ENCODE measurements around the gene WBP2NL.

DNA sequence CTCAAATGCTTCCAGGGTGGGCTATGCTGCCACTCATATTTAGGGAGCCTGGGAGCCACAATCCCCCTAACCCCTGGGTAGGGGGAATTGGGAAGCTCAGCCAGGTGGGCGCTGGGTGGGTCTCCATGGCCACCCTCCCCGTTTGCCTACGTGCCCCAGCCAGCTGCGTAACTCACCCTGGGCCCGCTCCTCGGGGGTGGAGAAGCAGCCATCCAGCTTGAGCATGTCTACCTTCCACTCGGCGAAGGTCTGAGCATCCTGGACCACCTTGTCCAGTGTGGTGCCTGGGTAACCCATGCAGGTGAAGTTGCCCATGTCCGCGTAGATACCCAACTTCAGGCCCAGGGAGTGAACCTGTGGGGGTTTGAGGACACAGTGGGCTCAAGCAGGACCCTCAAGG lies 68.3 kb downstream of the WBP2NL start:
- no peak for TF ChIP-seq POLR2A (IDR thresholded peaks at IDR 0.05; ENCODE audit: low read depth)
- TF ChIP-seq, protein P1, sequence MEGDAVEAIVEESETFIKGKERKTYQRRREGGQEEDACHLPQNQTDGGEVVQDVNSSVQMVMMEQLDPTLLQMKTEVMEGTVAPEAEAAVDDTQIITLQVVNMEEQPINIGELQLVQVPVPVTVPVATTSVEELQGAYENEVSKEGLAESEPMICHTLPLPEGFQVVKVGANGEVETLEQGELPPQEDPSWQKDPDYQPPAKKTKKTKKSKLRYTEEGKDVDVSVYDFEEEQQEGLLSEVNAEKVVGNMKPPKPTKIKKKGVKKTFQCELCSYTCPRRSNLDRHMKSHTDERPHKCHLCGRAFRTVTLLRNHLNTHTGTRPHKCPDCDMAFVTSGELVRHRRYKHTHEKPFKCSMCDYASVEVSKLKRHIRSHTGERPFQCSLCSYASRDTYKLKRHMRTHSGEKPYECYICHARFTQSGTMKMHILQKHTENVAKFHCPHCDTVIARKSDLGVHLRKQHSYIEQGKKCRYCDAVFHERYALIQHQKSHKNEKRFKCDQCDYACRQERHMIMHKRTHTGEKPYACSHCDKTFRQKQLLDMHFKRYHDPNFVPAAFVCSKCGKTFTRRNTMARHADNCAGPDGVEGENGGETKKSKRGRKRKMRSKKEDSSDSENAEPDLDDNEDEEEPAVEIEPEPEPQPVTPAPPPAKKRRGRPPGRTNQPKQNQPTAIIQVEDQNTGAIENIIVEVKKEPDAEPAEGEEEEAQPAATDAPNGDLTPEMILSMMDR (IDR thresholded peaks at IDR 0.05): no peak
